ENCODE results near the gene TSPAN17.

DNA sequence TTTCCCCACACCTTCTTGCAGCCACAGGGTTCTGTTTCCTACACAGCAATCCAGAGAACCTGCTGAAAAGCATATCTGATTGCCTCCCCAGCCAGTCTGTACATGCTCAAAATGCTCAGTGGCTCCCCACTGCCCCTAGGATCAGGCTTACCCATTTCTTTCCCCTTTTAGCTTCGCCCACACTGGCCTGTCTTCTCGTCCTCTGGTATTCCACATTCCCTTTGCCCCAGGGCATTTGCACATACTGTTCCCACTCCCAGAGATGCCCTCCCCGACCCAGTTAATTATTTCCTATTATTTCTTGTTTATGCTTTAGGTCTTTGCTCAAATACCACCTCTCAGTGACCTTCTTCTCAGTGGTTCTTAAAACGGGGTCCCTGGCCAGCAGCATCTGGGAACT, 6.7 kb upstream of the TSPAN17 start:
- TF ChIP-seq RARB (CRISPR knock-in tag; IDR thresholded peaks at IDR 0.05) (no peak), RFX5 (IDR thresholded peaks at IDR 0.05) (no peak), CTCF (IDR thresholded peaks at IDR 0.05) (no peak), POLR2A (IDR thresholded peaks at IDR 0.05; ENCODE audit: low read length) (no peak)
